Nephron progenitor cell (in vitro differentiated cells): ENCODE measurements around the gene MED8.

Experiments used
- DNase-seq: peaks from one replicate; pipeline ENCODE4 v3.0.0; 2021
- H3K27ac Mint-ChIP-seq: 2 replicates; pipeline ENCODE4 v1.8.0; 2021; ENCODE audit warnings: mild to moderate bottlenecking, moderate library complexity, mixed read lengths
- H3K27me3 Mint-ChIP-seq: 2 replicates; pipeline ENCODE4 v1.8.0; 2021; ENCODE audit warnings: mild to moderate bottlenecking, low read depth, mixed read lengths; ENCODE audit not compliant: poor library complexity
- H3K36me3 Mint-ChIP-seq: 2 replicates; pipeline ENCODE4 v1.8.0; 2021; ENCODE audit warnings: low read depth, mixed read lengths
- H3K4me1 Mint-ChIP-seq: 2 replicates; pipeline ENCODE4 v1.8.0; 2021; ENCODE audit warnings: mixed read lengths
- H3K4me3 Mint-ChIP-seq: 2 replicates; pipeline ENCODE4 v1.8.0; 2021; ENCODE audit warnings: mild to moderate bottlenecking, moderate library complexity, mixed read lengths
- H3K9me3 Mint-ChIP-seq: 2 replicates; pipeline ENCODE4 v1.8.0; 2021; ENCODE audit warnings: mild to moderate bottlenecking, moderate library complexity, mixed read lengths
- TF ChIP-seq, protein P1 (sequence below): fragments of 200-600 bp; sonication (generic); IDR thresholded peaks from 2 replicates; pipeline ENCODE4 v1.5.0; 2021; ENCODE audit warnings: antibody characterized with exemption

The MED8 gene

DNA sequence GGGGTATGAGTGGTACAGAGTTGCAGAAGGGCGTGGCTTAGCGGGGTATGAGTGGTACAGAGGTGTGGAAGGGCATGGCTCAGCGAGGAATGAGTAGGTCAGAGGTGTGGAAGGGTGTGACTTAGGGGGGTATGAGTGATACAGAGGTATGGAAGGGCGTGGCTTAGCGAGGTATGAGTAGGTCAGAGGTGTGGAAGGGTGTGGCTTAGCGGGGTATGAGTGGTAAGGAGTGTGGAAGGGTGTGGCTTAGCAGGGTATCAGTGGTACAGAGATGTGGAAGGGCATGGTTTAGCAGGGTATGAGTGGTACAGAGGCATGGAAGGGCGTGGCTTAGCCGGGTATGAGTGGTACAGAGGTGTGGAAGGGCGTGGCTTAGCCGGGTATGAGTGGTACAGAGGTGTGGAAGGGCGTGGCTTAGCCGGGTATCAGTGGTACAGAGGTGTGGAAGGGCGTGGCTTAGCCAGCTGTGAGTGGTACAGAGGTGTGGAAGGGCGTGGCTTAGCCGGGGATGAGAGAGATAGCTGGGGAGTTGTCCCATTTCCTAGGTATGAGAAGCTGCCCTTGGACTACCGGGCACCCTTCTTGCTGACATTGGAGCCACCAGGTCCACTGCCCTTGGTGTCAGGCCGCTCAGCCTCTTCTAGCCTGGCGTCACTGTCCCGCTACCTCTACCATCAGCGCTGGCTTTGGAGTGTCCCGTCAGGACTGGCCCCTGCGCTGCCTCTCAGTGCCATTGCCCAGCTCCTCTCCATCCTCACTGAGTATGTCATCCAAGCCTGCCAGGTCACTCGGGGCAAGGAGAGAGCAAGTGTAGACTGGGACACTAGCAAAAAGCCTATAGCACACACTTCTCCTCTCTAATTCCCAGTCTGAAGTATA lies 34.3 kb upstream of the MED8 start:
- no peak overlapping the region for H3K4me3 Mint-ChIP-seq

DNA sequence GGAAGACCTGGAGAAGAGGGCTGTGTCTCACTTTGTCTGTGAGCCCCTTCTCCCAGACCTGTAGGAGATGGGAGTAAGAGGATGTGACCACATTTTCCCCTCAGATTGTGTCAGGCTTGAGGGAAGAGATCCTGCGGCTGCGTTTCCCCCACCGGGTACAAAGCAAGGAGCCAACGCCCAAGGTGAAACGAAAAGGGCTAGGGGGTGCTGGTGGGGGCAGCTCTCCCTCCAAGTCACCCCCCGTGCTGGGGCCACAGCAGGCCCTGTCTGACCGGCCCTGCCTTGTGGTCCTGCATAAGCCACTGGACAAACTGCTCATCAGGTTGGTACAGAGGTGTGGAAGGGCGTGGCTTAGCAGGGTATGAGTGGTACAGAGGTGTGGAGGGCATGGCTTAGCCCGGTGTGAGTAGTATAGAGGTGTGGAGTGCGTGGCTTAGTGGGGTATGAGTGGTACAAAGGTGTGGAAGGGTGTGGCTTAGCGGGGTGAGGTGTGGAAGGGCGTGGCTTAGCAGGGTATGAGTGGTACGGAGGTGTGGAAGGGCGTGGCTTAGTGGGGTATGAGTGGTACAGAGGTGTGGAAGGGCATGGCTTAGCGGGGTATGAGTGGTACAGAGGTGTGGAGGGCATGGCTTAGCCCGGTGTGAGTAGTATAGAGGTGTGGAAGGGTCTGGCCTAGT lies 33.5 kb upstream of the MED8 start:
- no peak overlapping the region for H3K27ac Mint-ChIP-seq
- no peak overlapping the region for H3K4me3 Mint-ChIP-seq
- TF ChIP-seq, protein P1, sequence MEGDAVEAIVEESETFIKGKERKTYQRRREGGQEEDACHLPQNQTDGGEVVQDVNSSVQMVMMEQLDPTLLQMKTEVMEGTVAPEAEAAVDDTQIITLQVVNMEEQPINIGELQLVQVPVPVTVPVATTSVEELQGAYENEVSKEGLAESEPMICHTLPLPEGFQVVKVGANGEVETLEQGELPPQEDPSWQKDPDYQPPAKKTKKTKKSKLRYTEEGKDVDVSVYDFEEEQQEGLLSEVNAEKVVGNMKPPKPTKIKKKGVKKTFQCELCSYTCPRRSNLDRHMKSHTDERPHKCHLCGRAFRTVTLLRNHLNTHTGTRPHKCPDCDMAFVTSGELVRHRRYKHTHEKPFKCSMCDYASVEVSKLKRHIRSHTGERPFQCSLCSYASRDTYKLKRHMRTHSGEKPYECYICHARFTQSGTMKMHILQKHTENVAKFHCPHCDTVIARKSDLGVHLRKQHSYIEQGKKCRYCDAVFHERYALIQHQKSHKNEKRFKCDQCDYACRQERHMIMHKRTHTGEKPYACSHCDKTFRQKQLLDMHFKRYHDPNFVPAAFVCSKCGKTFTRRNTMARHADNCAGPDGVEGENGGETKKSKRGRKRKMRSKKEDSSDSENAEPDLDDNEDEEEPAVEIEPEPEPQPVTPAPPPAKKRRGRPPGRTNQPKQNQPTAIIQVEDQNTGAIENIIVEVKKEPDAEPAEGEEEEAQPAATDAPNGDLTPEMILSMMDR: no peak
- H3K27me3 Mint-ChIP-seq: peaks cover 9% of the 10 kb centered on the region
- H3K36me3 Mint-ChIP-seq: peaks cover 41% of the 10 kb centered on the region
- DNase-seq: no peak
- H3K4me1 Mint-ChIP-seq: no peaks in the 10 kb centered on the region
- H3K9me3 Mint-ChIP-seq: no peaks in the 10 kb centered on the region

More for the DNA sequence above, 34.3 kb upstream of the MED8 start:
- no peaks in the 10 kb centered on the region for H3K4me1 Mint-ChIP-seq
- TF ChIP-seq, protein P1: no peak
- H3K9me3 Mint-ChIP-seq: no peaks in the 10 kb centered on the region
- no peak overlapping the region for H3K27ac Mint-ChIP-seq
- DNase-seq: no peak
- H3K27me3 Mint-ChIP-seq: peaks cover 9% of the 10 kb centered on the region
- H3K36me3 Mint-ChIP-seq: peaks cover 42% of the 10 kb centered on the region

DNA sequence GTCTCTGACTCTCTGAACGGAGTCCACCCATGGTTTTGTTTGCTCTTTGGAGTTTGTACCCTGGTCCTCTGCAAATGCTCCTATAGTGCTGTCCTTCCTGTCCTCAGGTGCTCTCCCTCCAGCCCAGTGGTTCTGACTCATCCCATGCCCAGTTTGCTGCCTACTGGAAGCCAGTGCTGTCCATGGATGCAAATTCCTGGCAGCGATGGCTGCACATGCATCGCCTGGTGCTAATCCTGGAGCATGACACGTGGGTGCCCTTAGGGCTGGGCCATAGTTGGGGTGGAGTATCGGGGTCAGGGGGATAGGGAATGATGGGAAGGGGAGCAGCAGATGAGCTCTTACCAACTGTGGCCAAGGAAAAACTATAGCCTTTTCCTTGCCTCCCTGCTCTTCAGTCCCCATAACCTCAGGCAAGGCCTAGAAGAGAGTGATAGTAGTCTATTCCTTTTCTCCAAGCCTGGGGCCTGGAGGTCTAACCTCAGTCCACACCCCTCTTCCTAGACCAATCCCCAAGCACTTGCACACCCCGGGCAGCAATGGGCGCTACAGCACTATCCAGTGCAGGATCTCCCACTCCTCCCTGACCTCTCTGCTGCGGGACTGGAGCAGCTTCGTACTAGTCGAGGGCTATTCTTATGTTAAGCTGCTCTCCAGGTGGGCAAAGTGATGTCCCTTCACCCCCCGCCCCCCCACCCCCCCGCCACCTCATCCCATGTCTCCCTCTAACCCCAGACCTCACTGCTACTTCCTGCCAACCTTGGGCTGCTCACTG lies 32.6 kb upstream of the MED8 start:
- Mint-ChIP-seq H3K9me3 (no peaks in the 10 kb centered on the region), H3K4me3 (no peak overlapping the region), H3K27me3 (peaks cover 9% of the 10 kb centered on the region), H3K4me1 (no peaks in the 10 kb centered on the region), H3K27ac (no peak overlapping the region), H3K36me3 (peaks cover 33% of the 10 kb centered on the region)
- TF ChIP-seq, protein P1: no peak
- DNase-seq: no peak

DNA sequence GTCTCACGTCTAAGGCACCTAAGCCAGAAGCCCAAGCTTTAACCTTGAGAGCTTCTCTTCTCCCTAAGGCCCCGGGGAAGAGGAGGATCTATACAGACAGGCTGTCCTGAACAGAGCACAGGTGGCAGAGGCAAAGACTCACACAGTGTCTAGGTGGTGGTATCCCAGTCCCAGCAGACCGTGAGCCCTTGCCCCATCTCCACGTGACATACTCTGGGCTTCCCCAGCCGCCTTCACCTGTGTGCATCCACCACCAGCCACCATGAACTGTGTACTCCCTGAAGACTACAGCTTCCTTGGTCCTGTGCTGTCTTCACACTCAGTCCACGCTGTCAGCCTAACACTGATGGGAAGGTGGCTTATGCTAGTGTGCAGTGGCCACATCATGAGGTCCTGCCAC lies 31.8 kb upstream of the MED8 start:
- TF ChIP-seq, protein P1: no peak
- Mint-ChIP-seq H3K4me3 (no peak overlapping the region), H3K27ac (no peak overlapping the region), H3K9me3 (no peaks in the 10 kb centered on the region), H3K4me1 (no peaks in the 10 kb centered on the region), H3K36me3 (peaks cover 26% of the 10 kb centered on the region), H3K27me3 (peaks cover 3% of the 10 kb centered on the region)
- DNase-seq: no peak

DNA sequence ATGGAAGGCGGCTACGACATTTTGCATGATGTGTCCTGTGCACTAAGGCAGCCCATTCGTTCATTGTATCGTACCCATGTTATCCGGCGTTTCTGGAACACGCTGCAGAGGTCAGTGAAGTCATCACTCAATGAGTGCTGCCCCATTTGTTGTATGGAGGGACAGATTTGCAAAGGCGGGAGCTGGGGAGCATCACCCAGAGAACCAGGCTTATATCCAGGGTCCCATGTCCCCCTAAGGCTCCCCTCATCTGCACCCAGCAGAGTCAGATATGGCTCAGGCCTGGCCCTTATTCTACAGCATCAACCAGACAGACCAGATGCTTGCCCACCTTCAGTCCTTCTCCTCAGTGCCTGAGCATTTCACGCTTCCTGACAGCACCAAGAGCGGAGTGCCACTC lies 31.3 kb upstream of the MED8 start:
- Mint-ChIP-seq H3K9me3 (no peaks in the 10 kb centered on the region), H3K4me3 (no peak overlapping the region), H3K36me3 (peaks cover 26% of the 10 kb centered on the region), H3K4me1 (no peaks in the 10 kb centered on the region), H3K27ac (no peak overlapping the region), H3K27me3 (peaks cover 3% of the 10 kb centered on the region)
- TF ChIP-seq, protein P1: no peak
- DNase-seq: no peak
